Dedifferentiated amniotic fluid mesenchymal stem cell (primary cell): ENCODE measurements around the gene SIX4.
"Not testable (repeated sequence)": the region's sequence is repeated elsewhere in the genome, so short reads cannot be mapped to it uniquely, and the experiment has no call there.

Experiments used
- DNase-seq: peaks from one replicate; pipeline ENCODE4 v3.0.0-alpha.2; 2016; ENCODE audit errors: extremely low spot score

The SIX4 gene

GRCh38 chr14:60723907-60724618 lies at the start of gene SIX4:
TSS of gene SIX4 (minus strand) at chr14:60724351. CDS start at chr14:60724074, 277 bp downstream.
- peak; percentile 92 for DNase-seq

- DNase-seq = no peak
These were observed 49.4 kb upstream of the SIX4 start for GRCh38 chr14:60773558-60773957.

- no peak for DNase-seq
These were observed 47.0 kb upstream of the SIX4 start for GRCh38 chr14:60771117-60771516.

- no peak for DNase-seq
These were observed 44.5 kb upstream of the SIX4 start for GRCh38 chr14:60768602-60769001.

- DNase-seq = no peak
These were observed 36.7 kb upstream of the SIX4 start for GRCh38 chr14:60760644-60761364.

- no peak for DNase-seq
These were observed 36.1 kb upstream of the SIX4 start for GRCh38 chr14:60760209-60760608.

- DNase-seq = no peak
These were observed 34.7 kb upstream of the SIX4 start for GRCh38 chr14:60758885-60759284.

GRCh38 chr14:60757567-60758002 lies 33.4 kb upstream of the SIX4 start:
- DNase-seq = peak; percentile 82

GRCh38 chr14:60756847-60757246 lies 32.7 kb upstream of the SIX4 start:
- peak; percentile 40 for DNase-seq

- DNase-seq = no peak
These were observed 29.3 kb upstream of the SIX4 start for GRCh38 chr14:60753264-60754119.

GRCh38 chr14:60744566-60744965 lies 20.4 kb upstream of the SIX4 start:
- DNase-seq = no peak

GRCh38 chr14:60738843-60739508 lies 14.8 kb upstream of the SIX4 start:
- no peak for DNase-seq

- peak; percentile 89 for DNase-seq
These were observed 12.3 kb upstream of the SIX4 start for GRCh38 chr14:60736494-60736893.

GRCh38 chr14:60735416-60735815 lies 11.3 kb upstream of the SIX4 start:
- DNase-seq = no peak

GRCh38 chr14:60734465-60735242 lies 10.5 kb upstream of the SIX4 start, which contains the start of gene MNAT1:
TSS of gene MNAT1 (plus strand) at chr14:60734761. CDS start at chr14:60734863, 102 bp downstream.
- peak; percentile 85 for DNase-seq

- no peak for DNase-seq
These were observed 8.8 kb upstream of the SIX4 start for GRCh38 chr14:60732840-60733483.

- not testable (repeated sequence) for DNase-seq
These were observed 7.1 kb upstream of the SIX4 start for GRCh38 chr14:60731291-60731690.

GRCh38 chr14:60723116-60723906 lies 840 bp downstream of the SIX4 start:
- DNase-seq = no peak

- peak; percentile 63 for DNase-seq
These were observed 1.6 kb downstream of the SIX4 start for GRCh38 chr14:60722357-60723115.
